Dermis microvascular lymphatic vessel endothelial cell (primary cell): Measurements from ENCODE around the gene ORMDL1. TPM values are rescaled to one million over a fixed set of nuclear protein-coding genes. Genes with fewer than 3 reads are reported as not detected.
"Not testable (repeated sequence)": the region's sequence is repeated elsewhere in the genome, so short reads cannot be mapped to it uniquely, and the experiment has no call there.

Experiments used
- DNase-seq, 2 donors: peaks; one replicate each; pipeline versions ENCODE4 v3.0.0 to v3.0.0-alpha.2; 2010; ENCODE audit warnings: low read depth in 2 of 2
- total RNA-seq: library from RNA; depleted of rRNA; stranded (reverse); fragments of >200 nt; gene quantifications from 2 replicates; pipeline ENCODE4 v1.2.1, GENCODE V29; 2014

Gene ORMDL1
- total RNA-seq, 1 donor from 2014 or later, result 27.7 TPM

- DNase-seq, result no peak
Measured at GRCh38 chr2:189772212-189772611, 11.9 kb downstream of the ORMDL1 start.

GRCh38 chr2:189770590-189771322 lies 13.4 kb downstream of the ORMDL1 start:
- no peak for DNase-seq

- DNase-seq, result no peak
Measured at GRCh38 chr2:189763908-189764661, 20.1 kb downstream of the ORMDL1 start.

GRCh38 chr2:189762551-189763298 lies 21.4 kb downstream of the ORMDL1 start, which contains the start of gene OSGEPL1:
Gene OSGEPL1, minus strand, starts transcription at chr2:189762792. Its CDS starts 1,152 bp downstream, at chr2:189761640.
- peak; percentile 83 to 92 for DNase-seq

DNA sequence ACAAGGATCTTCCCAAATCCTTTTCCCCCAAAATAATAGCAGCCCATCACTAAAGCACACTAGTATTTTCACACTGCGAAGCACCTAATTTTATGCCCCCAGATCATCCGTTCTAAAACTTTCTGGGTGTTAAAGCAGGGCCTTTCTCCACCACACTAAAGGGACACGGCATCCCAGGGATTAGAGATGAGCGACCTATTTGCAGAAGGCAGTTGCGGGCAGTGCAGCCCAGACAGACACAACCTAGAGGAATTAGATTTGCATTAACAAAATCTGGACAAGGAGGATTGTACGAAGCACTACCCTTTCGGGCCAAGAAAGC lies 21.9 kb downstream of the ORMDL1 start:
- DNase-seq, result no peak

DNA sequence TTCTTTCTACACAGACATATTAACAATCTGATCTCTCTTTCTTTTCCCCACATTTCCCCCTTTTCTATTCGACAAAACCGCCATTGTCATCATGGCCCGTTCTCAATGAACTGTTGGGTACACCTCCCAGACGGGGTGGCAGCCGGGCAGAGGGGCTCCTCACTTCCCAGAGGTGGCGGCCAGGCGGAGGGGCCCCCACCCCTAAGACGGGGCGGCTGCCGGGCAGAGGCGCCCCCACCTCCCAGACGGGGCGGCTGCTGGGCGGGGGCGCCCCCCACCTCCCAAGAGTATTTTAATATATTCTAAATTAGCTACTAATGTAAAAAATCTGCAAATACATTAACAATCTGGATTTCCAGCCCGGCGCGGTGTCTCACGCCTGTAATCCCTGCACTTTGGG lies 24.0 kb downstream of the ORMDL1 start:
- DNase-seq, result not testable (repeated sequence)

- DNase-seq, result no peak
Measured at GRCh38 chr2:189756311-189756952, 27.7 kb downstream of the ORMDL1 start.

DNA sequence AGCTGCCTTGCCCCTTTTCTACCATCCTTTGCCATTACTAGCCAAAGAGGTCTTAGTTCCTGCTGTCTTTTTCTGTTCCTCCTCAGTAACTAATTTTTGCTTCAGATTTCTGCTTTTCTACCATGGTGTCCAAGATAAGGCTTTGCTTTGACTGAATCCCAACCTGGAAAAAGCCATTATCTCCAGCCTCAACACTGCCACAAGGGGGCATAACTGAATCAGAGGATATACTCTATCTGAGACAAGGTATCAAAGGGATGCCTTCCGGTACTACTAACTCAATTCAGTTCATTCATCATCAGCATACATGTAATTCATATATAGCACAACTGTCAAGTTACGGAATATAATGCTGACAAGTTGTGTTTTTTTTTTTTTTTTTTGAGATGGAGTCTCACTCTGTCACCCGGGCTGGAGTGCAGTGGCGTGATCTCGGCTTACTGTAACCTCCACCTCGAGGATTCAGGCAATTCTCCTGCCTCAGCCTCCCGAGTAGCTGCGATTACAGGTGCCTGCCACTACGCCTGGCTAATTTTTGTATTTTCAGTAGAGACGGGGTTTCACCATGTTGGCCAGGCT lies 33.0 kb downstream of the ORMDL1 start:
- DNase-seq, result peak; percentile 20 to 41

- no peak for DNase-seq
Measured at GRCh38 chr2:189729430-189729829, 54.7 kb downstream of the ORMDL1 start.

DNA sequence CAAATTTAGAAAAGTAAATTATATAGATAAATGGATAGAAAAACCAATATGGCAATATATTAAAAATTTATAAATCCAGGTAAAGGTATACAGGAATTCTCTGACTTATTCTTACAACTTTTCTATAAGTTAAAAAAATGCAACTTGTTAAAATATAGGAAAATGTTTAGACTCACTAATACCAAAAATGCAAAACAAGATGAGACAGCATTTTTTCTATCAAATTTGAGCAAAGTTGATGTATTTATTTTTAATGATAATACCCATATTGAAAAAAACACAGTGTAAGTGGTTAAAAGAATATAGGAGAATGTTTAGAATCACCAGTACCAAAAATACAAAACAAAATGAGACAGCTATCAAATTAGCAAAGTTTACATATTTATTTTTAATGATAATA lies 57.3 kb downstream of the ORMDL1 start:
- no peak for DNase-seq

GRCh38 chr2:189726271-189726670 lies 57.9 kb downstream of the ORMDL1 start:
- no peak for DNase-seq

DNA sequence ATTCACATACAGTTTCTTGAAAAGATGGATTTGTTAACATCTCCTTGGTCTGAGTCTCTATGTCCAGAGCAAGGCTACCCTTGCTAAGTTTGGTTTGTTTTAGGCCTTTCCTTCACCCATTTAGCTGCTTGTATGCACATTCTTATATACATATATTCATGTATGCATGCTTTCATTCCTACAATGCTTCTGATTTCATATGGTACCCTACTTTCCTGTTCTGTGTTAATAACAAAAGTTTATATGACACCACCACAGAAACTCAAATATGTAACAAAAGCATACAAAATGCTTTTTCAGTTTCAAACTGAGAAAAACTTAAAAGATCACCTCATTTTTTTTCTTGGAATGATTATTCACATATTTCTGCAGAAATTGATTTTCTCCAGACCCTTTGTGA lies 60.9 kb downstream of the ORMDL1 start:
- DNase-seq, result no peak

Other genes starting within 250 kb of the ORMDL1 start
- 105 and 319 TPM in 2 replicates for gene SLC40A1, start 203.6 kb downstream of the ORMDL1 start, total RNA-seq
- 46.7 and 47.1 TPM in 2 replicates for gene ASNSD1, start 122.9 kb downstream of the ORMDL1 start, total RNA-seq
- 4.6 and 6.7 TPM in 2 replicates for gene ANKAR, start 109.7 kb downstream of the ORMDL1 start, total RNA-seq
- gene OSGEPL1, start 21.5 kb downstream of the ORMDL1 start, total RNA-seq, result 4.2 and 5.3 TPM in 2 replicates
- 14.6 and 14.7 TPM in 2 replicates for gene PMS1, start 111 bp upstream of the ORMDL1 start, total RNA-seq